GM12873 (cell line): Measurements from ENCODE around the gene BTBD18.

Experiments
- CTCF ChIP-seq: IDR thresholded peaks from 2 replicates; pipeline ENCODE4 v1.5.1; 2012; ENCODE audit warnings: low read depth, mild to moderate bottlenecking, moderate library complexity, low read length, control low read depth; ENCODE audit not compliant: insufficient read depth; ENCODE audit errors: missing control alignments

Gene BTBD18

DNA sequence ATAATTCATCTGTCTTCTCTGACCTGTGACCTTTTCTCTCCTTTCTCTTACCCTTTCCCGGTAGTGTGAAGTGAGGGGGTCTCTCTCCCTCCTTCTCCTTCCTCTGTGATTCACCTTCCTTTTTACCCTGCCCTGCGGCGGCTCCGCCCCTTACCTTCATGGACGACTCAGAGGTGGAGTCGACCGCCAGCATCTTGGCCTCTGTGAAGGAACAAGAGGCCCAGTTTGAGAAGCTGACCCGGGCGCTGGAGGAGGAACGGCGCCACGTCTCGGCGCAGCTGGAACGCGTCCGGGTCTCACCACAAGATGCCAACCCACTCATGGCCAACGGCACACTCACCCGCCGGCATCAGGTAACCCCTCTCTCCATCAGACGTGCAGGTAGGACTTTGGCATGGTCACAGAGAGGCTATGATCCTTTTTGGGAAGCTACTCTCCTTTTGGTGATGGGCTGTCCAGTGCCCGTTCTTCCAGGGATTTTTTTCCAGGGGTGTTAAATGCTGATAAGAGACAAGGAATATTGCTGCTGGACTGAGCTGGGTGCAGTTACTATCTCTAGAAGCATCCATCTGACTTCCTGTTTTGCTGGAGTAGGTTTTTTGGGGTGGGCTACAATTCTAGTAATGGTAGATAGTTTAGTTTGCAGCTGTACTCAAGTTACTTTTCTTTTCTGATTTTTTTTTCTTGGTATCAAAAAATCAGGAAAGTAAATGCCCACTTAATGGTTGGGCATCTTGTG is 39.9 kb upstream of the BTBD18 start:
- TF ChIP-seq CTCF: no peak

DNA sequence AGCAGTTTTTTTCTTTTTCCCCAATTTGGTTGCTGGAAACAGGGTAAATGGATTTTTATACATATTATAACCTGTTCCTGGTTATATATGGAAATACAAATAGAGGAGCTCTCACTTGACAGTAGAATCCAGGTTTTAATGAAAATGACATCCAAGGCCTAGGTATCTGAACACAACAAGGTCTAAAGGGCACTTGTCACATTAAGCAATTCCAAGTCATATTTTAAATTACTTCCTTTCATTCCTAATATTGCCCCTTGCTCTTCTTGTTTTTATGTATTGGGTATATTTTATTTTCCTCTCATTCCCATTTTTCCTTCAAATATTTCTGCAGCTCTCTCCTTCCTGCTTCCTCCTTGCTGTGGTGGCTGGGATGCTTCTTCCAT is 37.1 kb upstream of the BTBD18 start:
- TF ChIP-seq CTCF: no peak

- TF ChIP-seq CTCF: no peak
Measured at GRCh38 chr11:57787920-57788702, 36.5 kb upstream of the BTBD18 start.

- no peak for TF ChIP-seq CTCF
Measured at GRCh38 chr11:57787006-57787604, 35.5 kb upstream of the BTBD18 start.

- no peak for TF ChIP-seq CTCF
Measured at GRCh38 chr11:57786436-57786835, 34.8 kb upstream of the BTBD18 start.

DNA sequence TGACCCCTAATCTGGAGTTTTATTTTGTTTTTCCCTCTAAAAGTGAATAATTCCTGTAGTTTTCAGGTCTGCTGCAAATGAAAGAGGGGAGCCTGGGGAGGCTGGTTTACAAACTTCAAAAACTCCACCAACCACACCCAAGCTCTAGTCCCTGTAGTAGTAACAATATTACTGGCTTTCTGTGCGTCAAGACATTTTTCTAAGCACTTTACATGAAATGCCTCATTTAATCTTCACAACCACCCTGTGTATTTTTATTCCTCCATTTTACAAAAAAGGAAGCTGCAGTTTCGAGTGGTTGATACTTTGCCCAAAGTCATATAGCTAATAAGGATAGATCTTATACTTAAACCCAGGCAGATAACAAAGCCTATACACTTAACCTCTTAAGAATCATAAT is 33.5 kb upstream of the BTBD18 start:
- TF ChIP-seq CTCF: no peak

GRCh38 chr11:57781529-57781943 is 29.9 kb upstream of the BTBD18 start:
- TF ChIP-seq CTCF: no peak
